HG03460 (cell line): Measurements from ENCODE around the gene SHB.
A peak's percentile ranks its signal among the peaks of the same experiment; 100 is the strongest.

Source experiments
- ATAC-seq: cut with Tn5 transposase; IDR thresholded peaks from one replicate; pipeline ENCODE4 v1.9.1; 2021; ENCODE audit not compliant: unreplicated experiment

Gene SHB

DNA sequence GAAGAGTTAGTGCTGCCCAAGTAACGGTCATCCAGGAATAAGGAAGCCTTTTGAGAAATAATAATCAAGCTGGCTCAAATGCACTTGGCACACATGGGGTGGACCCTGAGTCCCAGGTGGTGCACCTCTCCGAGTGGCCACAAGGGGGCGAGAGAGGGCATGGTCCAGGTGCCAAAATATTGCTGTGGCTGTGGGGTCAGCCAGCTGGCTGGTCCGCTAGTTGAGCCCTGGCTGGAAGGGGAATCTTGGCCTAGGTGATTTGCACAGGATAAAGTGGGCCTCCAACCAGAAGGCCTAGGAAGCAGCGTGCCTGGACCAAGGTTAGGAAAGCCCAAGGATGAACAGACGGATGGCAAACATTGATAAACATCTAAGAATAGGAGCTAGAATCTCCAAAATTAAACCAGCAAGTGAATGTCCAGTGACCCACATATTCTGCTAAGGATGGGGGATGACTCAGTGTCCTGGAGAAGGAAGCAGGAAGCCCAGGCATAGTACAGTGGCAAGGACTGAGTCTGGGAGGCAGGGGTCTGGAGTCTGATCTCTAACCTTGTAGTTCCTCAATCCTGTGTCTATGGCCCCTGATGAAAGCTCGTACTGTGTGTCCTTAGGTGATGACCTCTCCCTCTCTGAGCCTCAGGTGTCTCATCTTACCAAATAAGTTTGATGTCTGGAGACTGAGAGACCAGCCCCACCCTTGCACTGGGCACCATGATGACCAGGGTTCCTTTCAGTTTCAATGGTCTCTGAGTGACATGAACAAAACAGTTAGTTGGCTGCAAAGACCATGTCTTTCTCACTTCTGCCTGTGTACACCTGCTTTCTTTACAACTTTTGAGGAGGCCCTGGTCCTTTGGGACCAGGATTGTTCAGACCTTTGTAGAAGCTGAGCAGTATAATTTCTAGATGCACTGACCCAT is 19.2 kb upstream of the SHB start:
- no peak for ATAC-seq

DNA sequence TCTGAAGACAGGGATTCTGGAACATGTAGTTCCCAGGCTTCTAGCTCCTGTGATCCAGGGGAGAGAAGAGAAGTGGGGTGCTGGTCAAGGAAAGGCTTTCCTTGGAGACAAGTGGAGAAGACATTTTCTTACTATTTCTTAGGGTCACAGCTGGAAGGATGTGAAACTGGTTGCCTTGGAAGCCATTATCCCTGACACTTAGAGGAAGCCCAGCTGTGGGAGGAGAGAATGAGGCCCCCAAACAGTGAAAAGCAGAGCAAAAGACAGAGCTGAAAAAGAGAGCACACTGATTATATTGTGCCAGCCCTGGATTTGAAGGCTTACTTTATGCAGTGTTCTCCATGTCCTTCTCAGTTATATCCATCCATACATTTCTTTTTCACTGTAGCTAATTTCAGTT is 17.5 kb upstream of the SHB start:
- ATAC-seq: no peak

DNA sequence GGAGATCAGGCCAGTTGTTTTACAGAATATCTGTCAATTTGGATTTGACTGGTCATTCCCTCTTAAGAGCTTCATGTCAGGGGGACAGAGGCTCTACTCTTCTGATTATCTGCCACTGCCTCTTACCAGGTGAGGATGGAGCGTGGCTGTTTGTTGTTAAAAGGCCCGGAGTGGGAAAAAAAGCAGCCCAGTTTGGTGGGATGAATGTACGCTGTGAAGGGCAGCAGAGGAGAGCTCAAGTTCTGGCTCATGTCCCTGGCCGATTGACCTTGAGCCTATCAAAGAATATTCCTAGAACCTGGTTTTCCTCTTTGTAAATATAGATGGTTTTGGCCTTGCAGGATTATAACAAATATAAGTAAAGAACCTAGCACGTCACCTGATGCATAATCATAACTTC is 16.3 kb upstream of the SHB start:
- ATAC-seq: no peak

DNA sequence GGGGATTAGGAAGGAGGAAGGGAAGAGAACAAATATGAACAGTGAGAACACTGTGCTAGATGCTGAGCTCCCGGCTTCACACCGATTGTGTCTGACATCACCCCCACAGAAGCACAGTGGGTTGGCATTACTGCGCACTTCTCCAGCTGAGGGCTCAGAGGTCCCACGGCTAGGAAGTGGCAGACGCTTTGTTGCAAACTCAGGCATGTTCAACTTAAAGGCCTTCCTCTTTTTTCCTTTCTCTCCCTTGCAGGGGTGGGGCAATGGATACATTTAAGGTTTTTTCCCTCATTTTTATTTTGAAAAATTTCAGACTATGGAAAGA is 15.5 kb upstream of the SHB start:
- no peak for ATAC-seq

DNA sequence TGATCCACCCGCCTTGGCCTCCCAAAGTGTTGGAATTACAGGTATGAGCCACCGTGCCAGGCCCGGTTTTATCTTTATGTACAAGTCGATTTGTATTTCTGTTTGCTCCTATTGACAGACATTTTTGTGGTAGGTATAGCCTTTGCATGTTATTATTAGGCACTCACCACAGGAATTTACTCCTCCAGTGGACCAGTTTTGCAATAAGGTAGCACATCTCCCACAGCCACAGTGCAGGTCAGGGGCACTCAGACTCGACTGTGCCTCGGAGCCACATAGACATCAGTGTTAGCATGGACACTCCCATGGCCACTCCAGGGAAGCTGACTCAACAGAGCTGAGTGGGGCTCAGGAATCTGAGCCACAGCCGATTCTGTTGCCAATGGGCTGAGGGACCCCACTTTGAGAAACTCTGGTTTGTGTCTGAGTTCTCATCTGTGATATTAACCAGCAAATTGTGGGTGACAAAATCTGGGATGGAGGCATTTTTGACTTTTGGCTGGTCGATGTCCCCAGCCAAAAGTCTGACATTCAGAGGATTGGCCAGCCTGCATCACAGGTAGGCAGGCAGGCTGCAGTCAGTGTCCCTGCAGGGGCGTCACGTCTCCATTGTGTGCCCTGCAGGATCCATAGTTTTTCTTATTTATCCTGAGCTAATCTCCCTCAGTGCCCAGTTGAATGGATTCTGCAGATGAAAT is 15.0 kb upstream of the SHB start:
- ATAC-seq: no peak

DNA sequence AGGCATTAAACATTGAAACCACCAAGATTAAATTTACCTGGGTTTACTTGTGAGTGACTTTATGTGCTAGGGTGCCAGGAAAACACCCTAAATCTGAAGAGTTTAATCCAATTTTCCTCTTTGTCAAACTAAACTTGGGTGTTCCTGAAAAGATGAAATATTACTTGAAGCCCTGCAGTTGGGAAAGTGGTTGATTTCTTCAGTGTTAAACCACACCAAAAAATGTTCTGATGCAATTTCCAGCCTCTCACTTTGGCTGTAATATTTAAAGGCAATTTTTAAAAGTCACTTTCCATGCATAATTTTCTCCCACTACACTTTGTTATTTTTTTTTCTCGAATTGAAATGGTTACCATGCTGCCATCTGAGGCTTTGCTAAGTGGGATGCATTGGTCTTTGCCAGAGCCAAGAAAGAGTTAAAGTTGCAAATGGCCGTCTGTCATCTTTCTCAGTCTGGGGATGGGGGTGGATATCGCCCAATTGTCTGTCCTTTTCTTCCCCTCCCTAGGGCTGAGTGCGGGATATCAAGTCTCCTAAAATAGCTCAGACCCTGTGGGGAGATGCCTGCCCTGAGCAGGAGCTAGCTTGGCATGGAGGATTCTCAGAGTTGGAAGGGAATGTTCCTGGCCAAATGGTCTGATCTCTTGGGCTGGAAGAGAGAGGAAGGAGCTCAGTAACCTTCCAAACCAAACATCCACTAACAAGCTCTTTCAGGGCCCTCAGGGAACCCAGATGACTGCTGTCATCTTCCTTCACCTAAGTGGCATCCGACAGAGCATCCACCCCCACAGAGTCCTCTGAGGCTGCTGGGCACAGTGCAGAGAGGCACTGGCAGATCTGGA is 13.6 kb upstream of the SHB start:
- ATAC-seq: no peak

DNA sequence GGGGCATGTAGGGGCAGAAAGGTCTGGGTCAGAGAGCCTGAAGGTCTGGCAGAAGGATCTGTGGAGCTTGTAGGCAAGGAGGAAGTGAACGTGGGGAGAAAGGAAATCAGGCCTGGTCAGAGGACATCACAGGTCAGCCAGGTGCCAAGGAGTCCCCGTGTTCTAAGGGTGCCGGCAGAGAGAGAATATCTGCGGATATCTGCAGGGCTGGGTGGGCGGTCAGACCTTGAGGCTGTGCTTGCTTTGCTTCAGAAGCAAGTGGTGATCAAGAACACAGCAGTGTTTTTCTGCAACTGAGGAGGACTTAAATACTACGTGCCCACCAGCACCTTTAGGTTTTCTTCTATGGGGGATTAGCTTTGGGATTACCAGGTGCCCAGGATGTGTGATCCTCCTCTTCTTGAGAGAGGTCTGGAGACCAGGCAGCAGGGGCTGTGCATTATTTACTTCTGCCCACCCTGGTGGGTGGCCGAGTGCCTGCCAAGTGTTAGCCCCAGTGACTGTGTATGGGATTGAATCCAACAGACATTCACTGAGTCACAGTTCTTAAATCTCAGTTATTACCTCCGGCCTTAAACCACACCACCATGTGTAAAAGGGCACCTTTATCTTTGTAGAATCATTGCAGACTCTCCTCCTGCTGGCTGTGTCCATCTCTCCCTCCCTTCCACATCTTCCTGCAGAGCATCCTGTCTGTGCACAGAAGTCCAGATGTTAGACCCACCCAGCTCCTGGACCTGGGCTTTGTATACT is 12.5 kb upstream of the SHB start:
- ATAC-seq: no peak

DNA sequence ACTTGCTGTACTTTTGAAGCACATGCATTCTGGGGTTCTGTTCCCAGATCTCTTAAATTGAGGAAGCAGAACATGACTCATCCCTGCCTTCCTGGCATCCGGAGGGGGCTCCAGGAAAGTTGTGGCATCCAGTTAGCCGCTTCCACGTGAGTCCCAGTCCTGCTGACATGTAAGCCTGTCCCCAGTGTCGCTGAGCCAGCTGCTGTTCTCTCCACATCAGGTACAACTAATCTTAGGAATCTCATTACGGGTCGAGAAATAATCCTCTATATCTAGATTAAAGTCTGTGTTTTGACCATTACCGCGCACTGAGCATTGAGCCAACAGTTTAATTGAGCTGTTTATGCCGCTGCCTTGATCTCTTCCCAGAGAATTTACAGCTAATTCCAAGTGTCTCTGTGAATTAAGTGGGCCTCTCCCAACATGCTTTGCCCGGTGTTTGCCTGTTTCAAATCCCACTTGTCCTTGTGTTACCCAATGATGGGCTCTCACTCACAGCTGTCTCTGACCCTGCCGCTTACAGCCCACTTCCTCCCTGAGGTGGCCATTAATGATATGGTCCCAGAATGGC is 10.5 kb upstream of the SHB start:
- no peak for ATAC-seq

DNA sequence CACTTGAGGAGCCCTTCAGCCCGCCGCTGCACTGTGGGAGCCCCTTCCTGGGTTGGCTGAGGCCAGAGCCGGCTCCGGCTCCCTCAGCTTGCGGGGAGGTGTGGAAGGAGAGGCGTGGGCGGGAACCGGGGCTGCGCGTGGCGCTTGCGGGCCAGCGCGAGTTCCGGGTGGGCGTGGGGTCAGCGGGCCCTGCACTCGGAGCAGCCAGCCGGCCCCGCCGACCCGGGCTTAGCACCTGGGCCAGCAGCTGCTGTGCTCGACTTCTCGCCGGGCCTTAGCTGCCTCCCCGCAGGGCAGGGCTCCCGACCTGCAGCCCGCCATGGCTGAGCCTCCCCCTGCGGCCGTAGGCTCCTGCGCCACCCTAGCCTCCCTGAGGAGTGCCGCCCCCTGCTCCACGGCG is 6.2 kb upstream of the SHB start:
- no peak for ATAC-seq

DNA sequence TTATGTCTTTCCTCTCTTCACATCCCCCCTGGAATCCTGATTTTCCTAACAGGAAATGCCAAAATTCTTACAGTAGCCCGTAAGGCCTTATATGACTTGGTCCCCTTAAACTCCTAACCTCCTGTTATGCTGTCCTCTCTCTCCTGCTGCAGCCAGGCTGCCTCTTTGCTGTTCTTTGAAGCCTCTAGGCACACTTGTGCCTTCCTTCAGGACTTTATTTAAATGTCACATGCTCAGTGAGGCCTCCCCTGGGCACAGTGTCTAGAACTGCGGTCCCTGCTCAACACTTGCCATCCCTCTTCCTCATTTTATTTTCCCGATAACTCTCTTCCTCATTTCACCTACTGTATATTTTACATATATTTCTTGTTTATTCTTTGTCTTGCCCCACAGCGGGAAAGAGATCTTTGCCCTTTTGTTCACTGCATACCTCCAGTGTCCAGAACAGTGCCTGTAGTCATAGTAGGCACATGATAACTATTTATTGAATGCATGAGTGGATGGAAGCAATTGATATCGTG is 5.5 kb upstream of the SHB start:
- no peak for ATAC-seq

DNA sequence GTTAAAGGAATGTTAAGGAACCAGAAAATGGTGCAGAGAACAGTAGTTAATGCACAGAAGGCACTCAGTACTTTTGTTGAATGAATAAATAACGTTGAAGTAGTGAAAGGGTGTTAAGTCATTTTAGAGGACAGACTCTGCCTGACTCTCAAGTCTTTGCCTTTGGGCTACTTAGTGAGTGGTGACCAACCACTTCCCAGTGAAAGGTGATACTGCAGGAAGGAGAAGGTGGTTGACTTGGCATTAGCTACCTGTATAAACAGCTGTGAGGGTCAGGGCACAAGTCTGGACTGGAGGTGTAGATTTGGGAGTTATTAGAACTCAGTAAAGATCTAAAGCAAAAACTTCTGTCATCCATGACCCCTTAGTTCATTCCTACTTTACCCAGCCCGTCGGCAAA is 4.9 kb upstream of the SHB start:
- ATAC-seq: no peak

DNA sequence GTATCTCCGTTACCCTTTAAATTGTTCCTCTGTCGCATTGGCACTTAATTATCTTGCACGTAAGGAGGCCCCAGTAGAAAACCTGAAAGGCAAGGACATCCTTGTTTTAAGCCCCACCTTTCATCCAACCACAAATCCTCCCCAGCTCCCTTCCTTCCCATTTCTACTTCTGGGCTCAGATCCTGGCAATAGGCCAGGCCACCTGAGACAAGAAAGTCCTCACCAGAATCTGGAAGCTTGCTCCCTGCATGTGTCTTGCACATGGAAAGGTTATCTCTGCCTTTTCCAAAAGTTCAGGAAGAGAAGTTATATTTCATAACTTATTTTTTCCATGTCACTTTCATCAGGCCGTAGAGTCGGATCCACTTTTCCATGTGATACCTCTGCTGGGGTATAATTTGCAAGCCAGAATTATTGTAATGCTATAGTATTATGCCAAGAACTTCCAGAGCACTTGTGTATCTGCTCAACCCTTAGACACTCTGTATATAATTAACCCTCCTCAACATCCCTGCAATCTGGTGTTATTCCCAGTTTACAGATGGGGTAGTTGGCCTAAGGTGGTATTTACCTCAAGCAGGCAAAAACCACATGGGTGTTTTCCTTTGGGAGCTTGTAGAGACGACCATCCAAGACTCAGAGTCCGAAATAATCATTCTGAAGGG is 2.6 kb upstream of the SHB start:
- ATAC-seq: no peak

DNA sequence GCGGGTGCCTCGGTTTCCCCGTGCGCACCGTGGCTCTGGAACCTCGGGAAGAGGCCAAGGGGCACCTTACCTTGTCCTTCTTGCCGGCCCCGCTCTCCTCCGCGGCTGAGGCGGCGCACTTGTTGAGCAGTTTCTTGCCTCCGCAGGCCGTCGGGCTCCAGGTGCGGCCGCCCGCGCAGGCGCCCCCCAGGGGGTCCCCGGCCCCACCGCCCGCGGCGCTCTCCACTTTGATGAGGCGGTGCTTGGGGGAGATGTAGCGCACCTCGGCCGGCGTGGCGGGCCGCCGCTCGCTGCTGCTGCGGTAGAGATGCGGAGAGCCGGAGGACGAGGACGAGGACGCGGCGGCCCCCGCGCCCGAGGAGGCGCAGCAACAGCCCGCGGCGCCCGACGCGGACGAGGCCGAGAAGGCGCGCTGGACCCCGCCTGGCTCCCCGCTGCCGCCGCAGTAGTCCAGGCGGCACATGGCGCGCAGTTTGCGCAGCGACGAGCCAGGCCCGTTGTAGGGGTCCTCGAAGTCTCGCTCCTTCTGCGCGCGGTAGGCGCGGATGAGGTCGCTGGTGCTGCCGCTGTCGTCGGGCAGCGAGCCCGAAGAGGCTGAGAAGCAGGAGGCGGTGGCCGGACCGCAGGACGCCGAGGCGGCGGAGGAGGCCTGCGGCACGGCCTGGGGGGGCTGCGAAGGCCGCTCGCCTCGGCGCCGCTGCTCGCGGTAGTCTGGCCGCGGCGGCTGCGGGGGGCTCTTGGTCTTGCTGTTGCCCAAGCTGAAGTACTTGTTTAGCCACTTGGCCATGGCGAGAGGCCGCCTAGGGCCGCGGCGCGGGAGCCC is 957 bp downstream of the SHB start:
- no peak for ATAC-seq

DNA sequence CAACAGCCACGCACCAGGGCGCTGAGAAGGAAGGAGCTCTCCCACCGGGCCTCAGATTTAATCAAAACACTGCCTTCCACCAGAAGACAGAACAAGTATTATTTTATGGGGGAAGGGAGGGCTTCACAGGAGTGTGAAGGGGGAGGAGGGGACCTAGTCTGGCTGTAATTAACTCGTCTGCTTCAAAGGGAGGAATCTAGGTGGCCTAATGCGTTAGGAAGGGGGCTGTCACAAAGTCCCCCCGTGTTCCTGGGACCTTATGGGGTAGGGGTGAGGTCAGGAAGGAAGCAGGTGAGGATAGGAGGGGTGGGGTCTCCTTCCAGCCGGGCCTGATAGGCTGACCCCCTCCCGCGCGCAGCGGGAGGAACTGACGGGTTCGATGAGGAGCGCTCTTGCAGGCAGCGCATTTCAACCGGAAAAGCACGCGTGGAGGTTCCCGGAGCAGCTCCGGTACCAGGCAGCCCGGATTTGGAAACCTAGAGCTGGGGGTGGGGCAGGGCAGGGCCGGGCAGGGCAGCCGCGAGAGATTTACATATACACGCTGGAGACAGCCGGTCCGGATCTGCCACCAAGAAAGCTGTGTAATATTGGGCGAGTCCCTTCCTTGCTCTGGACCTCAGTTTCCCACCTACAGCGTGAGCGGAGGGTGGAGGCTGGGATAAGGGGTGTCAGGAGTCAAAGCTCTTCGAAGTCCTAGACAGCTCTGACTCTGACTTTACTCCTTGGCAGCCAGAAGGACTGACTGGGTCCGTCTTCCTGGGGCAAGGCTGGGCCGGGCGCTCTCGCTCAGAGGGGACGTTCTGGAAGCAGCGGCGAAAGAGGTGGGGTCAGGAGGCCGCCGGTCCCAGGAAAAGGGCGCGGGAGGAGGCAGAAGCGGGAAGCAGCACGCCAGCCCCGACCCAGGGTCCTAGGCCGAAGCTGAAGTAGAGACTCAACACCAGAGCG is 1.8 kb downstream of the SHB start:
- no peak for ATAC-seq

DNA sequence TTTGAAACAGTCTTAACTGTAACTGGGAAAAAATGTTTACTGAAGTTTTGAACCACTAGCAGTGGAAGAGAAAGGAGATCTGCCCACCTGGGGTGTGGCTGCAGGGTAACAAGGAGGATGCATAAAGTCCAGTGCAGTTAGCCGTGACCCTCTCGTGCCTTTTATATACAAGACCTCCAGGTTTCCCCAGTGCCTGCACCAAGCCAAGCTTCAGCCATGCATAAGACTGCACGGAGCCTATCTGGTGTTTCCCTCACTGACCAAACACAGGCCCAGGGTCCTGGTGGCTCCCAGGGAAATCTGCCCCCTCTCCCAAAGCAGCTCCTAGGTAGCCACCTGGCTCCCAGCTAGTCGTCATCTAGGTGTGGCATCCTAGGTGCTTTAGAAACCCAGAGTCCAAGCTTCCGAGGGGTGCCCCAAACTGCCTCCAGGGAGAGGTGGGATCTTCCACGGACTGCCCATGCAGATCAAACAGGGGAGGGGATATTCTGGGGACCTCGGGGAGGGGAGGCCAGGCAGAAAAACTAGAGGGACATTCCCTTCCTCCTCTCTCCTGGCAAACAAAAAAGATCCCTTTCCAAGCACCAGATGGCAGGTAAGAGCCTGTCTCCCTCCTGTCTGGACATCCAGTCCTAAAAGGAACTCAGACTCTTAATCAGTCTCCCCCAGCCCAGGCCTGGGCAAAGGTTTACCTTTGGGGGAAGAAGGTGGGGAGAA is 2.7 kb downstream of the SHB start:
- no peak for ATAC-seq

DNA sequence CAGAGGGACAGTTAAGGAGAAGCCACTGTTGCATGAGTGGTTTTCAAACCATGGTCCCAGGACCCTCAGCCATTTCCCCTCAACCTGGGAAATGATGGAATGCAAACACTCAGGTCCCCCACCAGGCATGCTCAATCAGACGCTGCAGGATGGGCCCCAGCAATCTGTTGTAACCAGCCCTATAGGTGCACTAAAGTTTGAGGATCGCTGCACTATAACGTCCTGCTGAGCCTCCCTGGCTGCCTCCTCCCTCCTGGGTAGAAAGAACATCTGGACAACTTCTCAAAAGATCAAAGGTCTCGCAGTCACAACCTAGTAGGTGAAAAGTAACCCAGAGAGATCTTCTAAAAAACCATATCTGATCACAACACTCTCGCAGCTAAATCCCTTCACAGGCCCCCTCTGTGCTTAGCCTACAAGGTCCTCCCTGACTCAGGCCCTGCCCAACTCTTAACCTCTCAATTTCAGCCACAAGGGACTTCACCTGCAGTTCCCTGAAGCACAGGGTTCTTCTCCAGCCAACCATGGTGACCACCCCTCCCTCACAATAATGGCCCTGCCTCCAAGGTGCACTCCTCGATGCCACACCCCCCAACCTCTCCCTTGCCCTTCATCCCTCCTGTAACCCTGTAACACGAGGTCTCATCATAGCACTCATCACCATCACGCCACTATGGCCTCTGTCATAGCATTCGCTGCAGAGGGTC is 3.5 kb downstream of the SHB start:
- peak; percentile 47 for ATAC-seq
